HG02938 (cell line): ENCODE data around the gene ANKRD60.

Experiments
- ATAC-seq: cut with Tn5 transposase; IDR thresholded peaks from one replicate; pipeline ENCODE4 v1.9.1; 2021; ENCODE audit warnings: mild to moderate bottlenecking, moderate library complexity; ENCODE audit not compliant: unreplicated experiment

The ANKRD60 gene

DNA sequence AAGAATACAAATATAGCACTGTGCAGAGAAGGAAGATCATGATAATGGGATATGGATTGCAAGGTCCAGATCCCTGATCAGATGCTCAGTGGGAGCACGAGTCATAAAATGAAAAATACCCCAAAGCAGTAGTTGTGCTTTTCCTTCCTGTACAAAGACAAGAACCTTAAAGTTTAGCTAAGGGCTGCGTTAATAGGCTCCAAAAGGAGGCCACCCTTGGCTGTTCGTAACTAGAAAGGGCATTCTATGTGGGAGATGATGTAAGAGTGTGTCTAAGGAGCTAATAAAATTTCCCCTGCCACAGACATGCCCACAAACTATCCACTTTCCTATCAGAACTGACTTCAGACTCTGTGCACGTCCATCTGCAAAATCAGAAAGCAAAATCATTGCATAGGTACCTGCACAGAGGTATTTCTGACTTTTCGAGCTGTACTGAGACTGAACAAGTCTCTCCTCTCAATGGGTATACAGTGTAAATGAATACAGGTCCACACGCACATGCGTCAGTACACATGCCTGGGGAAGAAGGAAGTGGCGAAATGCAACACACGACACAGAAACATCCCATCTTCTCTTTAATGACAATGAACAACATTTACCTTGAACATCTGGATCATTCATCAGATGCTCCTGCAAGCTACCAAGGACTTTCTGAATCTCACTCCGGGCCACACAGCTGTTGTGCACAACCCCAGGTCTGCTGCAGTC lies 16.9 kb upstream of the ANKRD60 start:
- ATAC-seq, result no peak

DNA sequence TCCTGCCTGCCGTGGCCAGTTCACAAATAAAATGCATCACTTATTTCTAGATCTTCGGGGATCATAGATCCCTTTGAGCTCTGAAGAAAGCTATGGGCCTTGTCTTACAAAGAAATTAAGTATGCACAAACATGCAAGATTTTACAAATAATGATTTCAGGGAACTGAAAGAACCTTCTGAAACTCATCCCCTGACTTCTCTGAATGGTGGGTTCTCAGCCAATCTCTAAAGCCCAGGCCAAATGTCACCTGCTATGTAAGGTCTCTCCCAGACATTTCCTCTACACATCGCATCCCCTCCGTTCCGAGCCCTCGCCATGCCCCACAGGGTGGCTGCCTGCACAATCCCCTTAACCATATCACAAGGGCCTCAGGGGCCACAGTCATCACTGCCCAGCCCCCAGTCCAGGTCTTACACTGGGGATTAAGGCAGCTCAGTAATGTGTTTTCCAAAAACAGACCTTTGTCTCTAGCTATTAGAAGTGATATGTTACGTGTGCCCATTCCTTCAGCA lies 16.1 kb upstream of the ANKRD60 start:
- ATAC-seq, result no peak

DNA sequence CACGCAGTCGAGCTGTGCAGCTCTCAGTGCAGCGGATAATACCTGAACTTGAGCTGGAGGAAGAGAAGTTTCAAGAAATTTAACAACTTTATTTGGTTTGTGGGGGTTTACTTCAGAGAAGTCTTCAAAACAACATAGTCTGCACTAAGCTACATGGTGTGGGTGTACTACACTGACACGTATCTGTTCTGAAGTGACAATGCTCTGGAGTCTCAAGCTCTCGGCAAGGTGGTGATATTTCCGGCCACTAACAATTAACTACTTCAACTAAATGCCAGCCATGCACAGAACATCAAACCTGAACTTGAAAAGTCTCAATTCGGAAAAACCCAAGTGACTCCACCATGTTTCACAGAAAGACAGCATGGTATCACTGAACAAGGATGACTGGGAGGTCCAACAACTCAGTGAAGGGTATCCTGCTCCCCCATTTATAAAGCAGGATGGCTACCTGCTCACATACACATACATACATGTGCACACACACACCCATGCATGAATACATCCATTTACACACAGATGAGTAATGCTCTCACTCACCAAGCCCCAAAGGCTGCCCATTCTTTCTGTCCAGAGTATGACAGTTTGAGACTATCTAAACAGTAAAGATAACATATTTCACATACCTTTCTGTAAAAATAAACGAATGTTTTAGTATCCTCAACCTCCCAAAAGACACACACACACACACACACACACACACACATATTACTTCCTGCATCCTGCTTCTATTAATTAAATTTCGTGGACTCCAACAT lies 15.4 kb upstream of the ANKRD60 start:
- ATAC-seq, result no peak

DNA sequence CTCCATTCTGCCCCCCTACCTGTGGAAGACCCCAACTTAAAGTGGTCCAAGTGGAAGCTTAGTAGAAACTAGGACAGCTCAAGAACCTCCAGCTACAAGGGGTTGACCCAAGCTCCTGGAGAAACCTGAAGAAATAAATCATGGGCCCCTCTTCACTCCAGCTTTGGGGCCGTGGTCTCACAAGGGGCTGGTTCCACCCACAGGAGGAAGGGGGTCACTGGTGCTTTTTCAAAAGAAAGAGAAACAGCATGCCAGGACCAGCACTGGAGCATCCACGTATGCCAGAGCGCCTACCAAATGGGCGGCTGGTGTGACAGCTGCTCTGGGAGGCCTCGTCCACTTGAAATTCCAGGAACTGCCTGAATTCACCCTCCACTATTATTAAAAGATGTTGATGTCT lies 14.4 kb upstream of the ANKRD60 start:
- ATAC-seq, result no peak

DNA sequence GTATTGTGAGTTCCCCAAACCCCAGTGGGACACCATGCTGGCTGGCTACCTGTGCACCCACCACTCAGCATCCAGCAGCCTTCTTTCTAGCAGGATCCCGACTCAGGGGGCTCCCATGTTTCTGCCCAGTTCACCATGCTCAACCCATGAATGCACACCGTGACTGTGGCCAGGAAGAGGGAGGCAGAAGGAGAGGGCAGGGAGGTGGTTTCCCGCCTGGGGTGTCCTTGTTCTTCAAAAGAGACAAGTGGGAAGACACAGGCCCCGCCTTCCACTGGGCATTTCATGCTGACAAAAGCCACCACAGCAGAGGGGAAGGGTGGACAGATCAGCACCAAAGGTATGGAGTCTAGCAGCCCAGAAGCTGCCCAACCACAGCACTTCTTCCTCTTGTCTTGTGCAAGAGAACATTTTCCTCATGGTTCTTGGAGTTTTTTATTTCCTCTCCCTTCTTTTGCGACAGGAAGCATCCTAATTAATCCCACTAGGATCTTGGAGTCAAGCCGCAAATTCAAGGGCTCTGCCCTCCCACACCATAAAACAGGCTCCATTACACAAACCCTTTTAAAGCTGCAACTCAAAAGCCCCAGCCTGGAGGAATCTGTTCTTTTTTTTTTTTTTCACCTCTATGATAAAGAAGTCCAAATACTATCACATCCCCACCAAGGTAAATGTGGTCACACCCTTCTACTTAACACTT lies 13.5 kb upstream of the ANKRD60 start:
- no peak for ATAC-seq

DNA sequence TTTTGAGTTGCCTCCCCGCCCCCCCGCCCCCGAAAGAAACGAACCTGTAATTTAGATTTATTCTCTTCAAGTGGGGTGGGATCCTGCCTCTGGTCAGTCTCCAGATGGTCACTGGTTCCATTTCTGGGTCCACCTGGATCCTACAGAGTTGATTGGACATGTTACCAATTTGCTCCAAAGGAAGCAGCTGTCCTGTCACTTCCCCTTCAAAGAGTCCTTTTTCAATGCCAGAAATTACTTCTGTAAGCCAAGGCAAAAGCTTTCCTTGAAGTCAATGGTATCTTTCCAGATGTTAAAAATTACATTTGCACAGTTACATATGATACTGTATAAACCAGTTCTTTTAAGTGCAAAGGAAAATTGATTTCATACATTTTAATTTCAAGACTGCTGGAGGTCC lies 12.0 kb upstream of the ANKRD60 start:
- ATAC-seq, result no peak

DNA sequence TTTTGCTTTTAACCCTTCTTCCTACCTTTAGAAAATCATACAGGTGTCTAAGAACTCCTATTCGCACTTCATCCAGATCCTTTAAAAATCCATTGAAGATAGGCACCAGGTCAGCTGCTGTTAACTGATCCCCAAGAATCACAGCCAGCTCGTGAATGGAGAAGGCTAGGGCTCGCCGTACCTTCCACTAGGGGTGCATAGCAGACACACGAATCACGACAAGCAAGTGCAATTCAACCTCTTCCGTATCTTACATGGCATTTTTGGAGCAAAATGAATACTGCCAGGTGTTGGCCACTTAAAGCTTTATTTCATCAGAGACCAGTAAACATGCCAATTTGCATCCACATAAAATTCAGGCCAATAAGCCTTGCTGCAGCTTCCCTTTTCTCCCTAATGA lies 10.8 kb upstream of the ANKRD60 start:
- no peak for ATAC-seq

DNA sequence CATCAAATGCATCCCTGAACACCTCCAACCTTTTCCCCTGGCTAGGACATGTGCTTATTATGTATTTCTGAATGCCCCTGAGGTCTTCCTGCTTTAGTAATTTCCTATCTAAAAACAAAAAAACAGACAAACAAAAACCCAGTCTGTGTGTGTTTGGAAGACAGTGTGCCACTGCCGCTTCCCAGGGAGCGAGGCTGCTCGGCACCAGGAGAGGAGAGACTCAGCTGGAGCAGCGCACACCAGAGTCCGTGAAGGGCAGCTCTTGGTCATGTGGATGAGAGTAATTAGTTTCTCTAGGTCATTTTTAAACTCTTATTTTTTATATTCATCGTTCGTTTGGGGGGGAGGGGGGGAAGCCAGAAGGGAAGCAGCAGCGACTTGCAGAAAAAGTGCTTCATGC lies 10.0 kb upstream of the ANKRD60 start:
- no peak for ATAC-seq

DNA sequence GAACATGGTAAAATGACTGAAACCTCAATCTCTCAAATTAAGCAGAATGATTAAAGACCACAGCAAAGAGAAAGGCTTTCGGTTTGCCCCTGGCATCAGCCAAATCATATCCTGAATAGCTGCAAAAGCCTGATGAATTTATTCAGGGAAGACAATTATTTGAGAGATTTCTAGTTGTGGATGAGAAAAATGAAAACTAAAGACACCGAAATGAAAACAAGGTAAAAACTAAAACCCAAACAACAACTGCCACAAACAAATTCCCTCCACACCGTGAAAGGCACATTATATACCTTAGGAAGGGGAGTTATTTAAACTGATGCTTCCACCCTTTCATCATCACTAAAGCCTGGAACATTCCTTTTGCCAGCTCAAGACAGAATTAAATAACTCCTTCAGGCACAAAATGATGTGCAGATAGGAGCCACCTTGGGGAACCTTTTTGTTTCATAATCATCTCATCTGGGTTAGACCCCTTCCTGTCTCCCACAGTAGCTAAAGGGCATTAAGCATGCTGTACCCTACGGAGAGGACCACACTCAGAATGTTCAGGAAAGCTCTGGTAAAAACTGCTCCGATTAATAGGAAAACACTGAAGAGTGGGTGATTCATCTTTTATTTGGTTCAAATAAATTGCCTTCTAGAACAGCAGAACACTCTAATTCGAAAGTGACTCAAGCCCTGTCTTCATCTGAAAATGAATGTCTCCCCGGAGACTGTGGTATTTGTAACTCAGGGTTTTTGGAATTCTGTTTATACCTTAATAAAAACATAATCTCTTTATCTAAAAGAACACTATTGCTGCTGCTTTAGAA lies 9.1 kb upstream of the ANKRD60 start:
- no peak for ATAC-seq

DNA sequence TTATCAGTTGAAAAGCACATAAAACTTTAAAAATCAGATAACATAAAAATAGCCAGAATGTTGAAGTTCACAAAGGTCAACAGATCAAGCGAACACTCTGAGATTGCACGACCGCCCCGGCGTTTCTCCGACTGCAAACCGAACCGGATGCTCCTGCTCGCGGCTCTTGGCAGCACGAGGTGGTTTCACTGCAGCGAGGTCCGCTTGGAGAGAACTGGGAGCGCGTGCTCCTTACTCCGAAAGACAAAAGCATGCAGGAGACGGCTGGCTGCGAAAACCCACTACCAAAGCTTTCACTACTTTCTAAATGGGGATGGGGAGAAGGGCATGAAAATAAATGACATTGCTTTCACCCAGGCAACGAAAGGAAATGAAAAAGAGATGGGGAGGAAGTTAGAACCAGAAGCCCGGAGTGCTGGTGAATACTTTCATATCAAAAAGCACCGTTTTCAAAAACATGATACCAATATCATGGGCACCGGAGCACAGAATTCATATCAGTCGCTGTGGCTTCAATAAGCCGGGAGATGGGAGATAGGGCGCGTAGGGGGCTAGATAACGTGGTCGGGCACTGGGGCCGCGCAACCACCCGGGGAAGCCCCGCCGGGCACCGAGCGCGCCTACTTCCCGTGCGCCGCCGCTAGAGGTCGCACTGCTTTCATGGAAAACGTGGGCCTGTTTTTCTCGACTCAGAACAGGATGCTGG lies 8.3 kb upstream of the ANKRD60 start:
- ATAC-seq, result no peak

DNA sequence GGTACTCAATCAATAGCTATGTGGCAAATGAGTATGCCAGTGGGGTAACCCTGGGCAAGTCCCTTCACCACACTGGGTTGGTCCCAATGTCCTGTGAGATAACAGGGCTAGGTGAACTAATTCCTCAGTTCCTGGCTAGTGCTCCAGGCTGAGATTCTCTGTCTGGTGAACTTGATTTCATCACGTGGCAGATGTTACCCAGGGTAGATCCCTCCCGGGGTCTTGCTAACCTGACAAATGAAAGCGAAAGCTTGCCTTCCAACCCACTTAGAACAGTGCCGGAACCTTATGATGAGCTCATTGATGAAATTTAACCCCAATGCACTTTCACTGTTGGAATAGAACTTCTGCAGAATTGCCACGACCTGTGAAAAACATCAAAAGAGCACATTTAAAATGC lies 6.6 kb upstream of the ANKRD60 start:
- no peak for ATAC-seq

DNA sequence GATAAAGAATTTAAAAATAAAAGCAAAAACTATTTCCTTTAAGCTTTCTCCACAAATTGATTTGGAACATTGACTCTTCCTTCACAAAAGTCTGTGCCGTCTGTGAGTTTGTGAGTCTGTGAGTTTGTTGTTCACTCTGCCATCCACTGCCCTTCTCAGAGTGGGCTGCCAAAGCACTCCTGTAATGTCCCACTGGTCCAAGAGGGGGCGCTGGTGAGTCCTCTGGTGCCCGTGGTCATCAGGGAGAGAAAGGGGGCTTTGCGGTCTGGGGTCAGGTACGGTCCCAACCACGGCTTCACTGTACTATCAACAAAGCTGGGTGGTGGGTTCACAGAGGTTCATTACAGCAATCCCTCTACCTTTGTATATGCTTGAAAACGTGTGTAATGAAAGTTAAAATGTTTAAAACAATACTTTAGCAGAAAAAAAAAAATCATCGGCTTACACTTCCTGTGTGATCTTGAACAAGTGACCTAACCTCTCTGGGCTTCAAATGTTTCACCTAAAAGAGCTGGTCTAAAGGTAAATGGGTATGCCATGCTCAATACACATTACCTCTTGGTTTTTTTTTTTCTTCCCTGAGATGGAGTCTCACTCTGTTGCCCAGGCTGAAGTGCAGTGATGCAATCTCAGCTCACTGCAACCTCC lies 5.6 kb upstream of the ANKRD60 start:
- no peak for ATAC-seq

DNA sequence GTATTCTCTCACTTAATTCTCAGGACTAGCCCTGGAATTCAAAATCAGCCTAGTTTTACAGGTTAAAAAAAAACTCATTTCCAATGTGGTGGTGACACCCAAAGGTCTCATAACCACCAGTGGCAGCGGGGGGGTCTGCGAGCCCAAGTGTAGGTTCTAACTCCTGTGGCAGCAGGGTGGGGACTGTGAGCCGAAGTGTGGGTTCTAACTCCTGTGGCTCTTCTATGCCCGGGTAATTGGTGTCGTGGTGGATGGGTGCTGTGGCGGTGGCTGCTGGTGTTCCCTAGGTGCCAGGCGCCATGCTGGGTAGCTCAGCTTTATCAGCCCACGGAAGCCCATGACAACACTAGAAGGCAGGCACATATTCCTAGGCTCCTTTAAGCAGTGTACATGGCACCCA lies 4.9 kb upstream of the ANKRD60 start:
- ATAC-seq, result no peak

DNA sequence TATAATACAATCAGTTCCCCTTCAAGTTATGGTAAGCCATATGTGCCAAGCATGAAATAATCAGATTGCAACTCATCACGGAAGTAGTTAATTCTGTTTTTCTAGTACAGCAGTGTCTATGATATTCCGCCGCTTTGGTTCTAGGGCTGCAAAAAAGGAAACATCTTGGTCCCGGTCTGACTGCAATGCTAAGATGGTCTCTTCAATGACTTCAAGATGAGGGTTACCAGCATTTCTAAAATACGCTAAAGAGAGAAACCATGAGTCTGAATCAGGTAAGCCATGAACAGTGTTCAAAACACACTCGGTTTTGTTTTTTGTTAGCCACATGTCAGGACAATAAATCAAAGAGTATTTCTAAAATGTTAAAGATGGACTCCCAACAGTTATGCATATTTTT lies 3.2 kb upstream of the ANKRD60 start:
- no peak for ATAC-seq

DNA sequence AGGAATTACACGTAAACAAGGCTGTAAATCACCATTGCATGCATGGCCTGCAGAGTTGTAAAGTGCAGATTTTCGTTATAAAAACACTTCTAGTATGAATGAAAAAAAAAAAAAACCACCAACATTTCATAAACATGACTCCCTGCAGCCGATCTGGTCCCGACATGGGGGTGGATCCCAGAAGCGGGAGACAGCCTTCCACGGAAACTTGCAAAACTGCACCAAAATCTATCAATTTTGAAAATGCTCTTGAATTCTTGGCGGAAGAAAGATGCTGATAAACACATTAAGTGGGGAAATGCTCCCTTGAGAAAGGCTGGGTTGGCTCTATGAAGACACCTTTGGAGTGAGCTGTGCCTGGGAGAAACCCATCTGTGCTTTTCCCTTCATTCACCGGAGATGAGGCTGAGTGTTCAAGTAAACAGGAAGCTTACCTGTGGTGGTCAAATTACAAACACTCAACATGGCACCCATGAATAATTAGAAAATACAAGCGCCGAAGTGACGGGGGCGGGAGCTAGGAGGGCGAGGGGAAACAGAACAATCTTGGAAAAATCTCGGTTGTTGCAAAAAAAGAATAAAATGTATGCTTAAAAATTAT lies 845 bp upstream of the ANKRD60 start:
- ATAC-seq, result no peak

DNA sequence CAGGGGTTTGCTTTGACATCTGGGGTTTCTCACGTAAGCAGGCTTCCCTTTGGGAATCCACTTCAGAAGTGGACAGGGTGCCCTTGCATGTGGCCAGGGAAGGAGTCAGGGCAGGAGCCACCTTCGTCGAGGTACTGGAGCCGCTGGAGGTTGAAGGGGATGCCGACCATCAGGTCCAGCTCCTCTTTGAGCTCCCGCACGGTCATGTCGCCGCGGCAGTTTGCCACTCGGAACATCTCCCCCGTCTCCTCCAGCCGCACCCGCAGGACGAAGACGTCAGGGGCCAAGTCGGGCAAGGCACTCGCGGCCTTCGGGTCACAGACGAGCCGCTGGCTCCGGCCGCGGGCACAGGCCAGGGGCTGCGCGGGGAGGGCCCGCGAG lies 360 bp downstream of the ANKRD60 start:
- ATAC-seq, result no peak

DNA sequence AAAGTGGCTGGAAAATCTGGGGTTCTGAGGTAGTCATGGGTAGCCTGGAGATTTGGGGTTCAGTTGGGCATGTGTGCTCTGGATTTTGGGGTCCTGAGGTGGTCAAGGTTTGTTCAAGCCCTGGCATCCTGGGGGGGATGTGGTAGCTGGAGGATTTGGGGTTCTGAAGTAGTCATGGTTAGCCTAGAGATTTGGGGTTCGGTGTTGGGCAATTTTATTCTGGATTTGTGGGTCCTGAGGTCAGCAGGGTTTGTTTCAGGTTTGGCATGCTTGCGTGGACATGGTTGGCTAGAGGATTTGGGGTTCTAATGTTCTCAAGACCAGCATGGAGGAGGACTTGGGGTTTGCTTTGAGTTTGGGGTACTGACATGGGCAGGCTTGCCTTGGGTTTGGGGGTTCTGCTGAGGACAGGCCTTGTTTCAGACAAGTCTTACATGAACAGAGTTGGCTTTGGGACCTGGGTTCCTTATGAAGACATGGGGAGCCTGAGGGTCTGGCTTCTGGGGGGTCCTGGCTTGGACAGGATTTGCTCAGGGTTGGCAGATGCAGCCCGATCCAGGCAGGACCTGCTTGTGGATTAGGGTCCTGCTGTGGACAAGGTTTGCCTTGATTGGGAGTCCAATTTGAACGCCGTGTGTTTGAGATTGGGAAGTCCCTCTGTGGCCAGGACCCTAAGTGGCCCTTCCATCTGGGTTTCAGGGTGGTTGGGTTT lies 906 bp downstream of the ANKRD60 start:
- ATAC-seq, result no peak

DNA sequence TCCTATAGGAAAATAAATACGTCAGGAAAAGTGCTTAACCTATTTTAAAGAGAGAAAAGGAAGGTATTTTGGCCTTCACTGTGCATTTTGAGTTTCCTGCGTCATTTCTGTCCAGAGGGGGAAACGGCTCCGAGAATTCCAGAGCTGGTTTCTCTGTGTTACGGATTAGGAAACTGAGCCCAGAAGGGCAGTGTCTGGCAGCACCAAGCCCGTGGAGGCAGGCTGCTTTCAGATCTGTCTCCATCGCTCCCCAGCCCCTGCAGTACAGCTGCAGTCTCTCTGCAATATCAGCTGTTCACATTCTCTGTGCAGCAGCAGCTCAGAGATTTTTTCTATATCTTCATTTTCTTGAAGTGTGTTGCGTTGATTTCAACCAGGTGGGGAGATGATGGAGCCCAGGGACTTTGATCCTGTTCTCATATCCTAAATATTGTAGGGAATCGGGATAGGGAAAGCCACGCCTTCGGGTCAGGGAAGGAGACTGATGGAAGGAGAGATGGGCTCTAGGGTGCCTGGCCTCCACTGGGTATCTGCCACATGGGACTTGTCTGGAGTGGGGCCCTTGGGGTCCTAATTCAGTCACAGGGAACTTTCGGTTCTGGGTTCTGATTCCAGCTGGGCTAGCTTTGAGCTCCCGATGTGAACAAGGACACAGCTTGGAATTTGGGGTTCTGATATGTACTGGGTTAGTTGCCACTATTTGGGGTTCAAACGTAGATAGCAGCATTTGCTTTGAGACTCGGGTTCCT lies 2.8 kb downstream of the ANKRD60 start:
- no peak for ATAC-seq
